Endodermal cell (in vitro differentiated cells): Measurements from ENCODE around the gene TAF3. TPM values are rescaled to one million over a fixed set of nuclear protein-coding genes. Genes with fewer than 3 reads are reported as not detected.

Source experiments
- DNase-seq: peaks from one replicate; pipeline ENCODE4 v3.0.0-alpha.2; 2017
- H3K27ac ChIP-seq: 2 replicates; pipeline ENCODE4 v1.5.1; 2013; ENCODE audit warnings: mild to moderate bottlenecking, low read depth, low read length, moderate library complexity
- H3K27me3 ChIP-seq: 2 replicates; pipeline ENCODE4 v1.6.1; 2013; ENCODE audit warnings: mild to moderate bottlenecking, low read length, moderate library complexity; ENCODE audit not compliant: insufficient read depth, control insufficient read depth, poor library complexity, severe bottlenecking
- H3K36me3 ChIP-seq: 2 replicates; pipeline ENCODE4 v1.7.0; 2013; ENCODE audit warnings: mild to moderate bottlenecking, low read length, moderate library complexity; ENCODE audit not compliant: control insufficient read depth, insufficient read depth
- H3K4me1 ChIP-seq: one replicate; pipeline ENCODE4 v1.7.0; 2013; ENCODE audit warnings: low read length; ENCODE audit not compliant: control insufficient read depth, insufficient read depth
- H3K4me3 ChIP-seq: 2 replicates; pipeline ENCODE4 v1.5.1; 2013; ENCODE audit warnings: mild to moderate bottlenecking, low read length, moderate library complexity
- H3K9ac ChIP-seq: 2 replicates; pipeline ENCODE4 v1.6.1; 2013; ENCODE audit warnings: mild to moderate bottlenecking, low read length, moderate library complexity; ENCODE audit not compliant: poor library complexity, severe bottlenecking; ENCODE audit errors: extremely low read depth
- H3K9me3 ChIP-seq: 2 replicates; pipeline ENCODE4 v1.6.1; 2013; ENCODE audit warnings: mild to moderate bottlenecking, low read length, moderate library complexity; ENCODE audit not compliant: control insufficient read depth
- H3K27ac Mint-ChIP-seq: 2 replicates; pipeline ENCODE4 v1.8.0; 2020; ENCODE audit warnings: mixed read lengths
- H3K27me3 Mint-ChIP-seq: 2 replicates; pipeline ENCODE4 v1.8.0; 2021; ENCODE audit warnings: mild to moderate bottlenecking, mixed read lengths; ENCODE audit not compliant: insufficient read depth
- H3K36me3 Mint-ChIP-seq: 2 replicates; pipeline ENCODE4 v1.8.0; 2020; ENCODE audit warnings: low read depth, mixed read lengths
- H3K4me1 Mint-ChIP-seq: 2 replicates; pipeline ENCODE4 v1.8.0; 2020; ENCODE audit warnings: mixed read lengths
- H3K4me3 Mint-ChIP-seq: 2 replicates; pipeline ENCODE4 v1.8.0; 2020; ENCODE audit warnings: mild to moderate bottlenecking, moderate library complexity, mixed read lengths
- H3K9me3 Mint-ChIP-seq: 2 replicates; pipeline ENCODE4 v1.8.0; 2020; ENCODE audit warnings: mild to moderate bottlenecking, mixed read lengths
- CTCF ChIP-seq: fragments of 200-600 bp; sonication (generic); conservative IDR thresholded peaks from 2 replicates; pipeline ENCODE4 v1.5.0; 2021; ENCODE audit warnings: antibody characterized with exemption, mild to moderate bottlenecking
- WGBS, 2 experiments: methylation state at CpG; one replicate each; pipeline versions ENCODE4 v1.1.5 to v1.1.7; 2013; ENCODE audit warnings: missing lambda C conversion rate in 2 of 2, mixed read lengths in 1 of 2; ENCODE audit not compliant: insufficient coverage in 1 of 2, insufficient read length in 1 of 2; 5-methylcytosine and 5-hydroxymethylcytosine counted together
- total RNA-seq, 2 donors: library from RNA; stranded (reverse); fragmentation: NEBNext Ultra II Directional in 1 of 2; extraction: Animal tissue kit (Norgen Biotek cat#: 25700) in 1 of 2; gene quantifications; 2 replicates in 1 of 2; 3 replicates in 1 of 2; pipeline ENCODE4 v1.2.1, GENCODE V29; 2021

Gene TAF3
- total RNA-seq, 2 donors from 2014 or later = 9.9 to 10.0 TPM

- no peak overlapping the region for H3K9ac ChIP-seq
- H3K4me1 ChIP-seq = peaks cover 5% of the 10 kb centered on the region
- no peak for DNase-seq
- no peaks in the 10 kb centered on the region for H3K36me3 Mint-ChIP-seq
- no peaks in the 10 kb centered on the region for H3K27me3 Mint-ChIP-seq
- H3K4me1 Mint-ChIP-seq = peaks cover 52% of the 10 kb centered on the region
- no peaks in the 10 kb centered on the region for H3K36me3 ChIP-seq
- no peak overlapping the region for H3K27ac ChIP-seq
- peaks cover 6% of the 10 kb centered on the region for H3K9me3 ChIP-seq
- 97 to 100% methylated on average over 1 to 2 of the region's 2 CpGs for WGBS, 2 experiments
- no peak overlapping the region for H3K4me3 Mint-ChIP-seq
- no peak overlapping the region for H3K4me3 ChIP-seq
- H3K27ac Mint-ChIP-seq = no peak overlapping the region
- H3K9me3 Mint-ChIP-seq = no peaks in the 10 kb centered on the region
- no peaks in the 10 kb centered on the region for H3K27me3 ChIP-seq
- no peak for TF ChIP-seq CTCF
These were observed 125.8 kb downstream of the TAF3 start for GRCh38 chr10:7944215-7944480.

DNA sequence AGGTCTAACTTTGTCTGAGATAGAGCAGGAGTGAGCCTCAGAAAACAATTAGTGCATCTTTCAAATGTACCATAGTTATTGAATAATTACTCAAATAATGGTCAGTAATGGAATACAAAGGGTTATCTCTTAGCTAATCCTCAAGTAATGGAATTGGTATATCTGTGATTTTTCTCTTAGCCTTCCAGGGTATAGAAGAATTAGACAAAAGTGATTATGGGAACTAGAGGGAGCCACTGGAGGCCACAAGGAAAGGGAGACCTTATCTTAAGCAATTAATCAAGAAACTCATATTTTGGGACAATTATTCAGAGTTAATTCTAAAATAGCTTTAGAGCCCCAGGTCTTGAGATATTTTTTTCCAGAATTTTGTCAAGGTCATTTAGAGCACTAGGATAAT, 126.2 kb downstream of the TAF3 start:
- Histone ChIP-seq H3K36me3 (no peaks in the 10 kb centered on the region), H3K4me3 (no peak overlapping the region), H3K27me3 (no peaks in the 10 kb centered on the region), H3K27ac (no peak overlapping the region), H3K9ac (no peak overlapping the region), H3K4me1 (peaks cover 5% of the 10 kb centered on the region), H3K9me3 (peaks cover 5% of the 10 kb centered on the region)
- no peak for TF ChIP-seq CTCF
- Mint-ChIP-seq H3K9me3 (no peaks in the 10 kb centered on the region), H3K27me3 (no peaks in the 10 kb centered on the region), H3K4me3 (no peak overlapping the region), H3K4me1 (peaks cover 52% of the 10 kb centered on the region), H3K27ac (no peak overlapping the region), H3K36me3 (no peaks in the 10 kb centered on the region)
- no peak for DNase-seq

- Mint-ChIP-seq H3K9me3 (no peaks in the 10 kb centered on the region), H3K4me1 (peaks cover 52% of the 10 kb centered on the region), H3K4me3 (no peak overlapping the region), H3K27me3 (no peaks in the 10 kb centered on the region), H3K36me3 (no peaks in the 10 kb centered on the region), H3K27ac (no peak overlapping the region)
- Histone ChIP-seq H3K9me3 (peaks cover under 1% of the 10 kb centered on the region), H3K4me3 (no peak overlapping the region), H3K36me3 (no peaks in the 10 kb centered on the region), H3K27me3 (no peaks in the 10 kb centered on the region), H3K27ac (no peak overlapping the region), H3K4me1 (peaks cover 5% of the 10 kb centered on the region), H3K9ac (no peak overlapping the region)
- DNase-seq = no peak
- no peak for TF ChIP-seq CTCF
- 95% methylated on average over 2 of the region's 2 CpGs; no CpG with 5 or more reads in 1 of the 2 experiments for WGBS, 2 experiments
These were observed 126.7 kb downstream of the TAF3 start for GRCh38 chr10:7945034-7945433.
